Adrenal gland (tissue), 12 donors: ENCODE data around the gene CCT2. TPM values are rescaled to one million over a fixed set of nuclear protein-coding genes. Genes with fewer than 3 reads are reported as not detected.

Experiments used
- DNase-seq, 7 donors: peaks; one replicate each; pipeline ENCODE4 v3.0.0-alpha.2; 2019 to 2020
- H3K27ac ChIP-seq, 5 donors: fragments of 200-600 bp; sonication (generic) in 4 of 5; 1 replicate in 3 of 5; 2 replicates in 2 of 5; pipeline versions ENCODE4 v1.5.1 to v1.8.0; 2016 to 2020; ENCODE audit warnings: mild to moderate bottlenecking in 1 of 5
- H3K27me3 ChIP-seq: fragments of 200-600 bp; 2 replicates; pipeline ENCODE4 v1.8.0; 2021
- H3K36me3 ChIP-seq, 2 donors: fragments of 200-600 bp; replicated peaks in 1 of 2; 1 replicate in 1 of 2; 2 replicates in 1 of 2; pipeline versions ENCODE4 v1.5.1 to v1.8.0; 2018 to 2022
- H3K4me1 ChIP-seq, 2 donors: fragments of 200-600 bp; replicated peaks in 1 of 2; 1 replicate in 1 of 2; 2 replicates in 1 of 2; pipeline versions ENCODE4 v1.5.1 to v1.8.0; 2018 to 2021
- H3K4me3 ChIP-seq, 4 donors: fragments of 200-600 bp; sonication (generic) in 3 of 4; one replicate each; pipeline ENCODE4 v1.5.1; 2016 to 2018
- H3K9me3 ChIP-seq, 3 donors: fragments of 200-600 bp; sonication (generic) in 1 of 3; replicated peaks in 1 of 3; 1 replicate in 2 of 3; 2 replicates in 1 of 3; pipeline versions ENCODE4 v1.5.1 to v1.8.0; 2016 to 2021
- CTCF ChIP-seq, 6 experiments: fragments of 450-650 bp in 4 of 6; fragments of 200-600 bp in 2 of 6; sonication (generic) in 1 of 6; IDR thresholded peaks; 1 replicate in 5 of 6; 2 replicates in 1 of 6; pipeline versions ENCODE4 v1.5.1 to v1.8.0; 2016 to 2021; ENCODE audit warnings: antibody characterized with exemption in 6 of 6, mild to moderate bottlenecking in 2 of 6, moderate library complexity in 1 of 6
- POLR2A ChIP-seq, 2 donors: fragments of 450-650 bp; IDR thresholded peaks; one replicate each; pipeline ENCODE4 v1.6.1; 2017; ENCODE audit warnings: antibody characterized with exemption in 2 of 2, mild to moderate bottlenecking in 2 of 2, moderate library complexity in 1 of 2
- WGBS, 4 donors: extraction: QIAGEN DNeasy Blood & Tissue Kit in 2 of 4; methylation state at CpG; one replicate each; pipeline versions ENCODE4 v1.1.5 to v1.1.7; 2013 to 2017; 5-methylcytosine and 5-hydroxymethylcytosine counted together
- intact Hi-C, 2 donors: fragments of 100-400 bp; cut with DNase I; formaldehyde crosslinking; loops; one replicate each; pipeline versions ENCODE4 v1.14.1 to v1.15.0; 2022 to 2023
- polyA plus RNA-seq, 3 donors: library from polyadenylated mRNA; stranded (reverse); fragments of 200-250 nt in 2 of 3; fragments of 350-450 nt in 1 of 3; fragmentation: Illumina TruSeq in 1 of 3; extraction: RNeasy Lipid Tissue Mini Kit (QIAGEN cat#74804) in 1 of 3; gene quantifications; one replicate each; pipeline ENCODE4 v1.2.3, GENCODE V29; 2013 to 2014
- total RNA-seq, 9 donors: library from RNA; depleted of rRNA in 4 of 9; stranded (reverse); fragments of >200 nt in 4 of 9; fragments of 120-200 nt in 1 of 9; fragmentation: NEBNext Ultra II Directional in 1 of 9; extraction: Animal tissue kit (Norgen Biotek cat#: 25700) in 1 of 9; gene quantifications; one replicate each; pipeline versions ENCODE4 v1.1.0 to v1.2.4, GENCODE V29; 2013 to 2023
- donor health status: healthy with polysubstance abuse.
- donor health status: Bipolar disorder and iron deficiency.
- donor health status: DM: yes; HTN: yes; CAD: no.
- donor health status: DM: no; HTN: no; CAD: no.
- donor health status: DM: no; HTN: no; CAD: no.
- donor health status: DM: yes; HTN: yes; CAD: no.

The CCT2 gene
- total and polyA plus RNA-seq, 12 donors, result 83.5 to 290 (median 119) TPM

GRCh38 chr12:69608114-69608513 is 22.9 kb downstream of the CCT2 start:
- no peak for DNase-seq
- TF ChIP-seq POLR2A (IDR thresholded peaks at IDR 0.05) (no peak), CTCF (IDR thresholded peaks at IDR 0.05) (no peak)
- H3K4me1 ChIP-seq, result no peaks in the 10 kb centered on the region
- intact Hi-C loops, result no loop called here
- 45 to 76% (median 62%) methylated on average over 2 of the region's 2 CpGs for WGBS, 4 donors
- peaks cover 0 to 4% of the 10 kb centered on the region in 2 donors for H3K36me3 ChIP-seq
- H3K9me3 ChIP-seq, result no peaks in the 10 kb centered on the region
- no peak overlapping the region for H3K4me3 ChIP-seq
- H3K27ac ChIP-seq, result no peak overlapping the region
- no peaks in the 10 kb centered on the region for H3K27me3 ChIP-seq

GRCh38 chr12:69610126-69610525 is 24.9 kb downstream of the CCT2 start:
- 90 to 98% (median 91%) methylated on average over 5 to 15 of the region's 15 CpGs for WGBS, 4 donors
- intact Hi-C loops, result no loop called here
- Histone ChIP-seq H3K27me3 (no peaks in the 10 kb centered on the region), H3K27ac (no peak overlapping the region), H3K9me3 (no peaks in the 10 kb centered on the region), H3K36me3 (no peaks in the 10 kb centered on the region), H3K4me3 (no peak overlapping the region), H3K4me1 (no peaks in the 10 kb centered on the region)
- TF ChIP-seq POLR2A (IDR thresholded peaks at IDR 0.05) (no peak), CTCF (IDR thresholded peaks at IDR 0.05) (no peak)
- no peak for DNase-seq

- no peaks in the 10 kb centered on the region for H3K36me3 ChIP-seq
- intact Hi-C loops, result no loop called here
- H3K4me3 ChIP-seq, result no peak within 1 kb of the TSS
Observed at GRCh38 chr12:69610729-69611128, 25.5 kb downstream of the CCT2 start, which contains the start of gene LRRC10. Gene LRRC10, minus strand, starts transcription at chr12:69610907. Its CDS starts 69 bp downstream, at chr12:69610838.

GRCh38 chr12:69613351-69613750 is 28.1 kb downstream of the CCT2 start:
- intact Hi-C loops, result no loop called here
- Histone ChIP-seq H3K27ac (no peak overlapping the region), H3K27me3 (no peaks in the 10 kb centered on the region), H3K4me3 (no peak overlapping the region), H3K36me3 (no peaks in the 10 kb centered on the region), H3K9me3 (no peaks in the 10 kb centered on the region), H3K4me1 (no peaks in the 10 kb centered on the region)
- no peak for DNase-seq
- TF ChIP-seq POLR2A (IDR thresholded peaks at IDR 0.05), result no peak
- TF ChIP-seq CTCF (IDR thresholded peaks at IDR 0.05), result no peak

More at GRCh38 chr12:69610729-69611128, 25.5 kb downstream of the CCT2 start, which contains the start of gene LRRC10:
- DNase-seq, result no peak
- TF ChIP-seq POLR2A (IDR thresholded peaks at IDR 0.05), result no peak
- no peak for TF ChIP-seq CTCF (IDR thresholded peaks at IDR 0.05)
- WGBS, 4 donors, result 94 to 98% (median 96%) methylated on average over 4 to 11 of the region's 11 CpGs
- no peaks in the 10 kb centered on the region for H3K27me3 ChIP-seq
- H3K9me3 ChIP-seq, result no peaks in the 10 kb centered on the region
- no peaks in the 10 kb centered on the region for H3K4me1 ChIP-seq
- H3K27ac ChIP-seq, result no peak within 1 kb of the TSS
